Epithelial cell of alveolus of lung (primary cell): ENCODE measurements around the gene SLC9B2. TPM values are rescaled to one million over a fixed set of nuclear protein-coding genes. Genes with fewer than 3 reads are reported as not detected.

Experiments used
- total RNA-seq: library from RNA; depleted of rRNA; stranded (reverse); fragments of >200 nt; gene quantifications from 2 replicates; pipeline ENCODE4 v1.2.1, GENCODE V29; 2015

The SLC9B2 gene, protein sequence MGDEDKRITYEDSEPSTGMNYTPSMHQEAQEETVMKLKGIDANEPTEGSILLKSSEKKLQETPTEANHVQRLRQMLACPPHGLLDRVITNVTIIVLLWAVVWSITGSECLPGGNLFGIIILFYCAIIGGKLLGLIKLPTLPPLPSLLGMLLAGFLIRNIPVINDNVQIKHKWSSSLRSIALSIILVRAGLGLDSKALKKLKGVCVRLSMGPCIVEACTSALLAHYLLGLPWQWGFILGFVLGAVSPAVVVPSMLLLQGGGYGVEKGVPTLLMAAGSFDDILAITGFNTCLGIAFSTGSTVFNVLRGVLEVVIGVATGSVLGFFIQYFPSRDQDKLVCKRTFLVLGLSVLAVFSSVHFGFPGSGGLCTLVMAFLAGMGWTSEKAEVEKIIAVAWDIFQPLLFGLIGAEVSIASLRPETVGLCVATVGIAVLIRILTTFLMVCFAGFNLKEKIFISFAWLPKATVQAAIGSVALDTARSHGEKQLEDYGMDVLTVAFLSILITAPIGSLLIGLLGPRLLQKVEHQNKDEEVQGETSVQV
- total RNA-seq, result 9.8 and 10.3 TPM in 2 replicates

DNA sequence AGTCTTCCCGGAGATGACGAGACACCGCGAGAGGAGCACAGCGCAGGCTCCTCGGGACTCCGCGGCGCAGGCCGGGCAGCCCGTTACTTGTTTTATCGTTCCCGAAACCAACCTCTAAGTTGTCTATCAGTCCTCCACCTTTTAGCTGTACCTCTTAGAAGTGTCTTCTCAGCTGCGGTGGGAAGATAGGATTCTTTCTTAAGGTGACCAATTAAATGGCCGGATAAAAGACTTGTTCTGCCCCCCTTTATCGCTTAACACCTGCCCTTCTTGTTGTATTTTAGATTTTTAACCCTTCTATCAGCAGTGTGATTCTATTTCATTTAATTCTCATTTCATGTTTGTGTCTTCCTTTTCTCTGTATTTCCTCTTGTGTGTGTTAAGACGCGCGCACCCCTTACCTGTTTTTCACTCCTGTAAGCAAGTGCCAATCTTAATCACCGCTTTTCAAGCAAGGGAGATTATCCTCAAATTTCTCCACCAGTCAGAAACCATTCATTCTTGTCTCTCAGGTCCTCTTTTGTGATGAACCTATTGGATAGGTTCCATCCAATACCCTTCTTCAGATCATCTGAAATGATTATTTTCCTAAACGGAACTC lies at the start of gene SLC9B2:
SLC9B2 (minus strand) TSS at position 15 of the 601 bp plus-strand sequence. CDS start 9,211 bp downstream, outside the sequence.

DNA sequence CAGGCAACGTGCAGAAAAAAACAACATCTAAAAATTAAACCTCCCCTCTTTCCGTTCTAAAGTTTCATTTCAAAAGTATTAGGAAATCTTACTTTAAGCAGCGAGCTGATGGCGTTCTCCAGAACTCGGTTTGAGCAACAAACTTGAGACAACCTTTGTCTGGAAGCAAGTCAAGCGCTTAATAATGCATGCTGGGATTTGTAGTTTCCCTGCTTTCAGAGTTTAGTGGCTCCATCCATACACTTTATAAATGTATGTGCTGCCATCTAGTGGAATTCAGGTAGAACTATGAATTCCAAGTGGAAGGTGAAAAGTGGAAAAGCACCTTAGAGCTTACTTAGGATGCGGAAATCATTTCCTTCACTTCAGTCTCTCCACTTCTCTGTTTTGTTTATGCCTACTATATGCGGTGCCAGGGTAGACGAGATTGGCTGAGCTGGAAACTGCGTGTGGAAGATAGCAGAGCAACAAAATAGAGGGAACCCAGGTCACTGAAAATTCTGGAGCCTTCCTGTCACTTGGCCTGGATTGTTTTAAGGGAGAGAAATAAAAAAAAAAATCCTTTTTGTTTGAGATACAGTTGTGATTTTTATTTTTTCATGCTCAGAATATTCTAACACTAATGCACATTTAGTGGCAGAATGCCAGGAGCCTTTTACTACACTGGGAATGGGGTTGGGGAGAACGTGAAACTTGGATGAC lies 23.3 kb upstream of the SLC9B2 start, which contains the start of gene BDH2:
BDH2 (minus strand) TSS at position 144 of the 702 bp plus-strand sequence. CDS start 3,580 bp downstream, outside the sequence.

DNA sequence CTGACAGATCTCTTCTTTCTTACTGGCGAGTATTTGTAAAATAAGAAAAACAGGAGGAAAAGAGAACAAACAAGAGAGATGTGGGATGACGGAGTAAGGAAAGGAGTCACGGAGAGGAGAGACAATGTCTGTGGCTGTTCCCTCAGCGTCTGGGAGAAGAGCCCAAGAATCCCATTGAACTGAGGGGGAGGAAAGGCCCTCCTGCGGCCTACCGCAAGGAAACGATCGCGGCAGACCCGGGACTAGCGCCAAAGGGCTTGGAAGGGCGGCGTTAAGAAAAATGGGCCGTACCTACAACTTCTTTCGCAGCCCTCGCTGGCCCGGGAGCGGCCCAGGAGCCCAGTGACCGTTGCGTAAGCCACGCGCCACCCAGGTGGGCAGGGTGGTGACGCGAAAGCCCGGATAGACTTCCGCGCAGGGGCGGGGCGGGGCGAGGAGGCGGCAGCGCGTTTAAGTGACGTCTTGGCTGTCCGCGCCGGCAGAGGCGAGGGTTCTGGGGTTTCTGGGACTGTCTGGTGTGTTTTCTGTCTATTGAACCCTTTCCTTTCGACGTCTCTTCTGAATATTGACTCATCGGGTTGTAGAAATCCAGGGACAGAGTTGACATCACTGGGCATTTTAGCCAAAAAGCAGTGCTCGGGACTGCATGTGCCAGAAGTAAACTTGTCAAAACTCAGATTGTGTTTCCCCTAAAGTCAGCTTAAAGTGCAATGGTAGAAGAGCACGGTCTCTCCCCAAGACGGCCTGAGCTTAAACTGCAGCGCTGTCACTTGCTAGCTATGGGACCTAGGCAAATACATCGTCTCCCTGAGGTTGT lies 57.0 kb downstream of the SLC9B2 start, which contains the start of gene SLC9B1:
SLC9B1 (minus strand) TSS at position 398 of the 817 bp plus-strand sequence. CDS start 27,994 bp downstream, outside the sequence.

Other genes with a start within 250 kb of the SLC9B2 start
- gene UBE2D3, start 249.2 kb downstream of the SLC9B2 start, total RNA-seq, result 341 and 484 TPM in 2 replicates
- 20.0 and 27.9 TPM in 2 replicates for gene CISD2, start 207.8 kb downstream of the SLC9B2 start, total RNA-seq
- 4.7 TPM in 1 of 2 replicates, not detected in the other for gene SLC9B1, start 57.1 kb downstream of the SLC9B2 start, total RNA-seq
- gene BDH2, start 23.1 kb upstream of the SLC9B2 start, total RNA-seq, result 31.8 and 57.6 TPM in 2 replicates
- gene CENPE, start 121.6 kb upstream of the SLC9B2 start, total RNA-seq, result 7.6 and 11.6 TPM in 2 replicates